ENCODE data around the gene ASB18.

DNA sequence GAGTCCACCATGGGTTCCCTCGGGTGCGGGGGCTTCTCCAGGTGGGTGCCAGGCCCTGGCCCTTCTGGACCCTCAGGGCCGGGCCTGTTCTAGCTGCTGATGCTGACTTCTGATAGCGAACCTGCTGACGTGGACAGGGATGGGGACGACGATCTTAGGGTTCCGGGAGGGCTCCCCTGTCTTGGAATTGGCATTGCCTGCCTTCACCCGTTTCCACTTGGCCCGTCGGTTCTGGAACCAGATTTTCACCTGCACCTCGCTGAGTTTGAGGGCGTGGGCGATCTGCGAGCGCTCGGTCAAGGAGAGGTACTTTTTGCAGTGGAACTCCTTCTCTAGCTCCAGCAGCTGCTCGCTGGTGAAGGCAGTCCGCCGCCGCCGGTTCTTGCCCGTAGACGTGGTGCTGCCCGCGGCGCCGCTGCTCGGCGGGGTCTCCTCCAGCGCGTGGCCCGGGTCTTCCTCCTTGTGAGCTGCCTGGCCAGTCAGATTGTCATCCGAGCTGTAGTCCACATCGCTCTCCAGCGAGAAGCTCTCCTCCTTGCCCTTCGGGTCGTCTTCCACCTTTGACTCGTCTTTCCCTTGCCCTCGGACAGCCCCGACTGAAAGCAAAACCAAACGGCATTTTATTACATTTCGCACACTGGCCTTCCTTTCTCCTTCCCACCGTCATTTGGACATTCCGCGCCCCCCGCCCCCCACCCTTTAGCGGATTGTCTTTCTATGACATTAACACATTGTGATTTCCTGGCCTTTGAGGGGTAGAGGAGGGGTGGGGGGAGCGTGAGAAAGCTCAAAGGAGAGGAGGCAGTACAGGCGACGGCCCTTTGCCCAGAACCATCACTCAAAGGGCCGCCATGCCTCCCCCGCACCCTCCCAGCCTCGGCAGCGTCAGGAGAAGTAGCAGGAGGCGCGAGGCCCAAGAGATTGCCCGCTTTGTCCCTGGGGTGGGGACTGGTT, 98.1 kb downstream of the ASB18 start:
- TF ChIP-seq, protein P1, sequence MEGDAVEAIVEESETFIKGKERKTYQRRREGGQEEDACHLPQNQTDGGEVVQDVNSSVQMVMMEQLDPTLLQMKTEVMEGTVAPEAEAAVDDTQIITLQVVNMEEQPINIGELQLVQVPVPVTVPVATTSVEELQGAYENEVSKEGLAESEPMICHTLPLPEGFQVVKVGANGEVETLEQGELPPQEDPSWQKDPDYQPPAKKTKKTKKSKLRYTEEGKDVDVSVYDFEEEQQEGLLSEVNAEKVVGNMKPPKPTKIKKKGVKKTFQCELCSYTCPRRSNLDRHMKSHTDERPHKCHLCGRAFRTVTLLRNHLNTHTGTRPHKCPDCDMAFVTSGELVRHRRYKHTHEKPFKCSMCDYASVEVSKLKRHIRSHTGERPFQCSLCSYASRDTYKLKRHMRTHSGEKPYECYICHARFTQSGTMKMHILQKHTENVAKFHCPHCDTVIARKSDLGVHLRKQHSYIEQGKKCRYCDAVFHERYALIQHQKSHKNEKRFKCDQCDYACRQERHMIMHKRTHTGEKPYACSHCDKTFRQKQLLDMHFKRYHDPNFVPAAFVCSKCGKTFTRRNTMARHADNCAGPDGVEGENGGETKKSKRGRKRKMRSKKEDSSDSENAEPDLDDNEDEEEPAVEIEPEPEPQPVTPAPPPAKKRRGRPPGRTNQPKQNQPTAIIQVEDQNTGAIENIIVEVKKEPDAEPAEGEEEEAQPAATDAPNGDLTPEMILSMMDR (IDR thresholded peaks at IDR 0.05): no peak
- no peak for TF ChIP-seq POLR2A (IDR thresholded peaks at IDR 0.05)

All from Peyer's patch (tissue), 4 donors.